NB4 (cell line): Measurements from ENCODE around the gene LGI4.

Experiments
- MYC ChIP-seq: IDR thresholded peaks from 2 replicates; pipeline ENCODE4 v1.6.1; 2011; ENCODE audit warnings: low read depth, low read length
- POLR2A ChIP-seq: IDR thresholded peaks from 2 replicates; pipeline ENCODE4 v1.6.1; 2011; ENCODE audit warnings: mild to moderate bottlenecking; ENCODE audit not compliant: insufficient read length; ENCODE audit errors: extremely low read depth
- TF ChIP-seq, protein P1 (sequence below): IDR thresholded peaks from one replicate; pipeline ENCODE4 v1.5.1; 2012; ENCODE audit warnings: low read depth, low read length
- TF ChIP-seq, protein P2 (sequence below): IDR thresholded peaks from 2 replicates; pipeline ENCODE4 v1.6.1; 2011; ENCODE audit warnings: low read depth, low read length

DNA sequence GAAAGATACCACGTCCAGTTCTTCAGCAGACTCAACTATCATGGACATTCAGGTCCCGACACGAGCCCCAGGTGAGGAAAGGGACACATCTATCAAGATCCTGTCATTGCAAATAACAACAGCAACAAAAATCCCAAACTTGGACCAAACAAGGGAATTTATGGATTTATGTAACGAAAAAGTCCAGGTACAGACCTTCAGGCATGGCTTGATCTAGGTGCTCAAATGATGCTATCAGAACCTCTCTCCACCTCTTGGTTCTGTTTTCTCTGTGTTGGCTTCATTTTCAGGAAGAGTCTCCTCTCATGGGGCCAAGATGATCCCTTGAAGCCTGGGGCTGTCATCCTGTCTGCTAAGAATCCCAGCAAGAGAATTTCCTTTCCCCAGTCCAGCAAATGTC lies 22.6 kb upstream of the LGI4 start:
- TF ChIP-seq, protein P1, sequence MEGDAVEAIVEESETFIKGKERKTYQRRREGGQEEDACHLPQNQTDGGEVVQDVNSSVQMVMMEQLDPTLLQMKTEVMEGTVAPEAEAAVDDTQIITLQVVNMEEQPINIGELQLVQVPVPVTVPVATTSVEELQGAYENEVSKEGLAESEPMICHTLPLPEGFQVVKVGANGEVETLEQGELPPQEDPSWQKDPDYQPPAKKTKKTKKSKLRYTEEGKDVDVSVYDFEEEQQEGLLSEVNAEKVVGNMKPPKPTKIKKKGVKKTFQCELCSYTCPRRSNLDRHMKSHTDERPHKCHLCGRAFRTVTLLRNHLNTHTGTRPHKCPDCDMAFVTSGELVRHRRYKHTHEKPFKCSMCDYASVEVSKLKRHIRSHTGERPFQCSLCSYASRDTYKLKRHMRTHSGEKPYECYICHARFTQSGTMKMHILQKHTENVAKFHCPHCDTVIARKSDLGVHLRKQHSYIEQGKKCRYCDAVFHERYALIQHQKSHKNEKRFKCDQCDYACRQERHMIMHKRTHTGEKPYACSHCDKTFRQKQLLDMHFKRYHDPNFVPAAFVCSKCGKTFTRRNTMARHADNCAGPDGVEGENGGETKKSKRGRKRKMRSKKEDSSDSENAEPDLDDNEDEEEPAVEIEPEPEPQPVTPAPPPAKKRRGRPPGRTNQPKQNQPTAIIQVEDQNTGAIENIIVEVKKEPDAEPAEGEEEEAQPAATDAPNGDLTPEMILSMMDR = no peak
- TF ChIP-seq POLR2A = no peak
- TF ChIP-seq MYC = no peak
- TF ChIP-seq, protein P2, sequence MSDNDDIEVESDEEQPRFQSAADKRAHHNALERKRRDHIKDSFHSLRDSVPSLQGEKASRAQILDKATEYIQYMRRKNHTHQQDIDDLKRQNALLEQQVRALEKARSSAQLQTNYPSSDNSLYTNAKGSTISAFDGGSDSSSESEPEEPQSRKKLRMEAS = no peak
